GM12878 (cell line): ENCODE results near the gene BOLA1. TPM values are rescaled to one million over a fixed set of nuclear protein-coding genes. Genes with fewer than 3 reads are reported as not detected.

ENCODE experiments used
- ATAC-seq: fragments of 200-7000 bp; cut with Tn5 transposase; 3 replicates; pipeline ENCODE4 v1.9.1; 2020; ENCODE audit warnings: mild to moderate bottlenecking, moderate library complexity
- BruUV-seq: library from RNA; stranded (reverse); fragments of 400-500 nt; replicated peaks from 2 replicates; lab custom pipeline; 2021; lab: Mats Ljungman, UMichigan
- CTCF ChIA-PET: fragments of 300-600 bp; sonication (Branson Sonifier 250); formaldehyde crosslinking; extraction: SDS; loops from one replicate; lab custom pipeline; 2021; ENCODE audit warnings: inconsistent platforms; lab: Yijun Ruan, JAX
- POLR2A ChIA-PET: fragments of 350-600 bp; formaldehyde crosslinking; extraction: SDS; loops from one replicate; lab custom pipeline; 2021; ENCODE audit warnings: inconsistent platforms; lab: Charles Lee
- RAD21 ChIA-PET: fragments of 300-600 bp; sonication (Branson Sonifier 250); formaldehyde crosslinking; loops from one replicate; lab custom pipeline; 2023; ENCODE audit warnings: antibody characterized with exemption; ENCODE audit not compliant: unreplicated experiment; lab: Charles Lee
- SMC1A ChIA-PET: fragments of 300-600 bp; sonication (Branson Sonifier 250); formaldehyde crosslinking; loops from one replicate; lab custom pipeline; 2023; ENCODE audit not compliant: unreplicated experiment, uncharacterized antibody; lab: Charles Lee
- DNase-seq: peaks from one replicate; pipeline ENCODE4 v3.0.0-alpha.2; 2011; ENCODE audit warnings: low read depth, low spot score
- FAIRE-seq: peaks from 3 replicates; lab custom pipeline; 2011; peaks lifted over from hg19 to GRCh38; lab: Jason Lieb, UNC
- H2AFZ ChIP-seq: 2 replicates; pipeline ENCODE4 v1.6.0; 2011; ENCODE audit warnings: low read depth, low read length, control low read depth; ENCODE audit not compliant: control insufficient read depth
- H3K27ac ChIP-seq: 2 replicates; pipeline ENCODE4 v1.5.1; 2011; ENCODE audit warnings: control low read depth; ENCODE audit not compliant: control insufficient read depth, insufficient read depth
- H3K27me3 ChIP-seq, 2 experiments: replicated peaks in 1 of 2; 2 replicates each; pipeline versions ENCODE4 v1.6.0 to v1.6.1; 2011; ENCODE audit warnings: low read length in 1 of 2; ENCODE audit not compliant: control insufficient read depth in 2 of 2, insufficient read depth in 2 of 2
- H3K36me3 ChIP-seq, 2 experiments: 2 replicates each; pipeline ENCODE4 v1.5.1; 2011; ENCODE audit warnings: low read length in 1 of 2; ENCODE audit not compliant: control insufficient read depth in 2 of 2, insufficient read depth in 2 of 2
- H3K4me1 ChIP-seq: 2 replicates; pipeline ENCODE4 v1.6.1; 2011; ENCODE audit warnings: mild to moderate bottlenecking, low read length, moderate library complexity, mixed read lengths; ENCODE audit not compliant: control insufficient read depth, insufficient read depth
- H3K4me2 ChIP-seq: 2 replicates; pipeline ENCODE4 v1.6.0; 2011; ENCODE audit warnings: control low read depth; ENCODE audit not compliant: control insufficient read depth, insufficient read depth
- H3K4me3 ChIP-seq: fragments of 200-600 bp; sonication (generic); 2 replicates; pipeline ENCODE4 v1.5.1; 2016
- H3K79me2 ChIP-seq: 2 replicates; pipeline ENCODE4 v1.6.0; 2011; ENCODE audit warnings: low read length; ENCODE audit not compliant: control insufficient read depth, insufficient read depth
- H3K9ac ChIP-seq: 2 replicates; pipeline ENCODE4 v1.8.0; 2011; ENCODE audit warnings: low read length, control low read depth, mixed read lengths; ENCODE audit not compliant: control insufficient read depth, insufficient read depth
- H3K9me3 ChIP-seq: replicated peaks from 3 replicates; pipeline ENCODE4 v1.5.1; 2011; ENCODE audit warnings: mild to moderate bottlenecking, low read length; ENCODE audit not compliant: control insufficient read depth, insufficient read depth
- H4K20me1 ChIP-seq: 2 replicates; pipeline ENCODE4 v1.6.0; 2011; ENCODE audit not compliant: control insufficient read depth, insufficient read depth
- BACH1 ChIP-seq: fragments of 450-650 bp; IDR thresholded peaks from 2 replicates; pipeline ENCODE4 v1.6.1; 2017; ENCODE audit warnings: mild to moderate bottlenecking, borderline replicate concordance
- CBX5 ChIP-seq: sonication (generic); IDR thresholded peaks from 2 replicates; pipeline ENCODE4 v1.6.1; 2016; ENCODE audit warnings: low read depth, moderate library complexity, mild to moderate bottlenecking, inconsistent platforms
- NKRF ChIP-seq: fragments of 450-650 bp; conservative IDR thresholded peaks from 2 replicates; pipeline ENCODE4 v1.6.1; 2017; ENCODE audit warnings: mild to moderate bottlenecking, moderate library complexity
- STAT1 ChIP-seq: fragments of 450-650 bp; conservative IDR thresholded peaks from 2 replicates; pipeline ENCODE4 v1.6.1; 2014; ENCODE audit warnings: antibody characterized with exemption, mild to moderate bottlenecking
- SUZ12 ChIP-seq: fragments of 200-600 bp; sonication (generic); IDR thresholded peaks from one replicate; pipeline ENCODE4 v1.6.1; 2018; ENCODE audit warnings: antibody characterized with exemption, mild to moderate bottlenecking; ENCODE audit not compliant: unreplicated experiment
- USF1 ChIP-seq: IDR thresholded peaks from 2 replicates; pipeline ENCODE4 v1.6.1; 2011; ENCODE audit warnings: borderline replicate concordance, low read depth, mild to moderate bottlenecking, moderate library complexity, mixed read lengths, low read length; ENCODE audit not compliant: insufficient read depth; ENCODE audit errors: extremely low read length
- ZBED1 ChIP-seq: IDR thresholded peaks from 2 replicates; pipeline ENCODE4 v1.6.1; 2016; ENCODE audit warnings: borderline replicate concordance
- WGBS: methylation state at CpG from one replicate; pipeline ENCODE4 v1.1.6; 2016; ENCODE audit warnings: low lambda C conversion rate; ENCODE audit not compliant: insufficient replicate concordance, insufficient coverage; ENCODE audit errors: missing lambda C conversion rate; 5-methylcytosine and 5-hydroxymethylcytosine counted together
- in situ Hi-C: fragments of 300-500 bp; cut with MboI; formaldehyde crosslinking; loops from 9 replicates; pipeline ENCODE4 v1.14.3; 2018; ENCODE audit warnings: mixed read lengths
- intact Hi-C: fragments of 100-400 bp; cut with micrococcal nuclease; formaldehyde crosslinking; loops from one replicate; pipeline ENCODE4 v1.14.2; 2022; ENCODE audit not compliant: unreplicated experiment
- polyA plus RNA-seq, 11 experiments: library from polyadenylated mRNA; depleted of rRNA in 4 of 11; unstranded in 6 of 11; stranded (reverse) in 5 of 11; fragments of >200 nt; fragmentation: Nextera tagmentation in 4 of 11; fragmentation: Illumina TruSeq in 1 of 11; extraction: Ambion mirVana in 4 of 11; extraction: Trizol in 1 of 11; gene quantifications; 1 replicate in 1 of 11; 2 replicates in 10 of 11; pipeline versions ENCODE4 v1.2.1 to v1.2.3, GENCODE V29; 2011 to 2016; ENCODE audit warnings: inconsistent platforms in 2 of 11, missing spikeins in 2 of 11, low read depth in 1 of 11
- total RNA-seq, 4 experiments: library from RNA; depleted of rRNA in 3 of 4; stranded (reverse); fragments of >200 nt in 3 of 4; fragmentation: Illumina TruSeq in 1 of 4; extraction: Trizol in 1 of 4; gene quantifications; 2 replicates each; pipeline versions ENCODE4 v1.2.1 to v1.2.3, GENCODE V29; 2013 to 2021
- TF ChIP-seq, protein P1 (sequence below): fragments of 450-650 bp; formaldehyde crosslinking; IDR thresholded peaks from 2 replicates; pipeline ENCODE4 v1.5.0; 2022; ENCODE audit warnings: mild to moderate bottlenecking, missing genetic modification characterization
- TF ChIP-seq, protein P2 (sequence below): fragments of 450-650 bp; IDR thresholded peaks from 2 replicates; pipeline ENCODE4 v1.6.1; 2017; ENCODE audit warnings: mild to moderate bottlenecking, low read depth, inconsistent platforms; ENCODE audit not compliant: poor library complexity, severe bottlenecking
- TF ChIP-seq, protein P3 (sequence below): IDR thresholded peaks from 2 replicates; pipeline ENCODE4 v1.6.1; 2011; ENCODE audit warnings: borderline replicate concordance, low read depth, mild to moderate bottlenecking, moderate library complexity, low read length; ENCODE audit not compliant: insufficient read depth, poor library complexity, severe bottlenecking
- TF ChIP-seq, protein P4 (sequence below): fragments of 450-650 bp; IDR thresholded peaks from 2 replicates; pipeline ENCODE4 v1.6.1; 2014; ENCODE audit warnings: mild to moderate bottlenecking

Gene BOLA1
- total and polyA plus RNA-seq, 10 of the 15 experiments (the other 5 are each of a cell fraction or from before 2014, with no cell fraction given): 0.74 to 18.7 (median 11.3) TPM

DNA sequence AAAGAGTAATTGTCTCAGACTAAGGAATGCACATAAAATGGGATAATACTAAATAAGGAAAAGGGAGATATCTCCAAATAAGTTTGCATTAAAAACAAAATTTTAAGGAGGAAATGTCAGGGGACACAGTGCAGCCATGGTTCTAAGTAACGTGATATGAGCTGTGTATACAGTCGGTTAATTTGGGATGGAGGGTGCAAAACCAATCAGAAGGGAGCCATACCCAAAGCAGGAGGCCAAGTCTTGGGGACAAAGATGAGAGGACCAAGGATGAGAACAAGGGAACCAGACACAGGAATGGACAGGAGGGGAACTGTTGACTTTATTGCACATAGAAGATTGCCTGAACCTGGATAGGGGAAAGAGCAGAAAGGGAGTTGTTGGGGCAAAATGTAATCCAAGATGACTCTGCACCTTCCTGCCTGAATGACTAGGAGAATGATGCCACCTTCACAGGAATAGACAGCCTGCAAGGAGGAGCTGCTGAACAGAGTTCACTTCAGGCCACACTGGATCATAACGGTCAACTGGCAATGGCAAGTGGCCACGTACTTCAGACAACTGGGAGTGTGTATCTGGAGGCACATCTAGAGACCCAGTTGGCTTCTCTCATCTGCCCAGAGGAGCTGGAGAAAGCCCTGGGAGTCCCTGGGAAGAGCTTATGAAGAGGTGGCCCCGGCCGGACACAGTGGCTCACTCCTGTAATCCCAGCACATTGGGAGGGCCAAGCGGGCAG, 22.0 kb upstream of the BOLA1 start:
- H2AFZ ChIP-seq: no peak overlapping the region
- no peak for ATAC-seq
- no peaks in the 10 kb centered on the region for H3K4me1 ChIP-seq
- SMC1A ChIA-PET: no interaction called here
- H3K36me3 ChIP-seq: no peaks in the 10 kb centered on the region
- CTCF ChIA-PET: no interaction called here
- no TSS peak for BruUV-seq
- no peak overlapping the region for H3K4me2 ChIP-seq
- H3K27ac ChIP-seq: no peak overlapping the region
- POLR2A ChIA-PET: interaction anchor here (0.5 kb wide), 2 partner anchors 173 to 1145 kb away, joined by 4 to 5 read pairs; no protein-coding TSS in a partner anchor
- WGBS: 75% methylated on average over 7 of the region's 7 CpGs
- no peak for FAIRE-seq
- intact Hi-C loops: no loop called here
- in situ Hi-C loops: no loop called here
- H3K4me3 ChIP-seq: no peak overlapping the region
- no peaks in the 10 kb centered on the region for H3K27me3 ChIP-seq
- H3K9me3 ChIP-seq: no peaks in the 10 kb centered on the region
- no peaks in the 10 kb centered on the region for H4K20me1 ChIP-seq
- RAD21 ChIA-PET: no interaction called here
- no peaks in the 10 kb centered on the region for H3K79me2 ChIP-seq
- DNase-seq: no peak
- no peak overlapping the region for H3K9ac ChIP-seq
- no peak for TF ChIP-seq SUZ12
- TF ChIP-seq, protein P1, sequence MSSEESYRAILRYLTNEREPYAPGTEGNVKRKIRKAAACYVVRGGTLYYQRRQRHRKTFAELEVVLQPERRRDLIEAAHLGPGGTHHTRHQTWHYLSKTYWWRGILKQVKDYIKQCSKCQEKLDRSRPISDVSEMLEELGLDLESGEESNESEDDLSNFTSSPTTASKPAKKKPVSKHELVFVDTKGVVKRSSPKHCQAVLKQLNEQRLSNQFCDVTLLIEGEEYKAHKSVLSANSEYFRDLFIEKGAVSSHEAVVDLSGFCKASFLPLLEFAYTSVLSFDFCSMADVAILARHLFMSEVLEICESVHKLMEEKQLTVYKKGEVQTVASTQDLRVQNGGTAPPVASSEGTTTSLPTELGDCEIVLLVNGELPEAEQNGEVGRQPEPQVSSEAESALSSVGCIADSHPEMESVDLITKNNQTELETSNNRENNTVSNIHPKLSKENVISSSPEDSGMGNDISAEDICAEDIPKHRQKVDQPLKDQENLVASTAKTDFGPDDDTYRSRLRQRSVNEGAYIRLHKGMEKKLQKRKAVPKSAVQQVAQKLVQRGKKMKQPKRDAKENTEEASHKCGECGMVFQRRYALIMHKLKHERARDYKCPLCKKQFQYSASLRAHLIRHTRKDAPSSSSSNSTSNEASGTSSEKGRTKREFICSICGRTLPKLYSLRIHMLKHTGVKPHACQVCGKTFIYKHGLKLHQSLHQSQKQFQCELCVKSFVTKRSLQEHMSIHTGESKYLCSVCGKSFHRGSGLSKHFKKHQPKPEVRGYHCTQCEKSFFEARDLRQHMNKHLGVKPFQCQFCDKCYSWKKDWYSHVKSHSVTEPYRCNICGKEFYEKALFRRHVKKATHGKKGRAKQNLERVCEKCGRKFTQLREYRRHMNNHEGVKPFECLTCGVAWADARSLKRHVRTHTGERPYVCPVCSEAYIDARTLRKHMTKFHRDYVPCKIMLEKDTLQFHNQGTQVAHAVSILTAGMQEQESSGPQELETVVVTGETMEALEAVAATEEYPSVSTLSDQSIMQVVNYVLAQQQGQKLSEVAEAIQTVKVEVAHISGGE (CRISPR knock-in tag): no peak
- TF ChIP-seq, protein P2, sequence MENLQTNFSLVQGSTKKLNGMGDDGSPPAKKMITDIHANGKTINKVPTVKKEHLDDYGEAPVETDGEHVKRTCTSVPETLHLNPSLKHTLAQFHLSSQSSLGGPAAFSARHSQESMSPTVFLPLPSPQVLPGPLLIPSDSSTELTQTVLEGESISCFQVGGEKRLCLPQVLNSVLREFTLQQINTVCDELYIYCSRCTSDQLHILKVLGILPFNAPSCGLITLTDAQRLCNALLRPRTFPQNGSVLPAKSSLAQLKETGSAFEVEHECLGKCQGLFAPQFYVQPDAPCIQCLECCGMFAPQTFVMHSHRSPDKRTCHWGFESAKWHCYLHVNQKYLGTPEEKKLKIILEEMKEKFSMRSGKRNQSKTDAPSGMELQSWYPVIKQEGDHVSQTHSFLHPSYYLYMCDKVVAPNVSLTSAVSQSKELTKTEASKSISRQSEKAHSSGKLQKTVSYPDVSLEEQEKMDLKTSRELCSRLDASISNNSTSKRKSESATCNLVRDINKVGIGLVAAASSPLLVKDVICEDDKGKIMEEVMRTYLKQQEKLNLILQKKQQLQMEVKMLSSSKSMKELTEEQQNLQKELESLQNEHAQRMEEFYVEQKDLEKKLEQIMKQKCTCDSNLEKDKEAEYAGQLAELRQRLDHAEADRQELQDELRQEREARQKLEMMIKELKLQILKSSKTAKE: no peak
- TF ChIP-seq BACH1: no peak
- no peak for TF ChIP-seq CBX5
- TF ChIP-seq NKRF: no peak
- no peak for TF ChIP-seq ZBED1
- TF ChIP-seq, protein P3, sequence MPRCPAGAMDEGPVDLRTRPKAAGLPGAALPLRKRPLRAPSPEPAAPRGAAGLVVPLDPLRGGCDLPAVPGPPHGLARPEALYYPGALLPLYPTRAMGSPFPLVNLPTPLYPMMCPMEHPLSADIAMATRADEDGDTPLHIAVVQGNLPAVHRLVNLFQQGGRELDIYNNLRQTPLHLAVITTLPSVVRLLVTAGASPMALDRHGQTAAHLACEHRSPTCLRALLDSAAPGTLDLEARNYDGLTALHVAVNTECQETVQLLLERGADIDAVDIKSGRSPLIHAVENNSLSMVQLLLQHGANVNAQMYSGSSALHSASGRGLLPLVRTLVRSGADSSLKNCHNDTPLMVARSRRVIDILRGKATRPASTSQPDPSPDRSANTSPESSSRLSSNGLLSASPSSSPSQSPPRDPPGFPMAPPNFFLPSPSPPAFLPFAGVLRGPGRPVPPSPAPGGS: no peak
- TF ChIP-seq STAT1: no peak
- TF ChIP-seq, protein P4, sequence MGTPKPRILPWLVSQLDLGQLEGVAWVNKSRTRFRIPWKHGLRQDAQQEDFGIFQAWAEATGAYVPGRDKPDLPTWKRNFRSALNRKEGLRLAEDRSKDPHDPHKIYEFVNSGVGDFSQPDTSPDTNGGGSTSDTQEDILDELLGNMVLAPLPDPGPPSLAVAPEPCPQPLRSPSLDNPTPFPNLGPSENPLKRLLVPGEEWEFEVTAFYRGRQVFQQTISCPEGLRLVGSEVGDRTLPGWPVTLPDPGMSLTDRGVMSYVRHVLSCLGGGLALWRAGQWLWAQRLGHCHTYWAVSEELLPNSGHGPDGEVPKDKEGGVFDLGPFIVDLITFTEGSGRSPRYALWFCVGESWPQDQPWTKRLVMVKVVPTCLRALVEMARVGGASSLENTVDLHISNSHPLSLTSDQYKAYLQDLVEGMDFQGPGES: no peak
- no peak for TF ChIP-seq USF1
